GM19468 (cell line): ENCODE measurements around the gene ITGB3.

ENCODE experiments used
- ATAC-seq: cut with Tn5 transposase; IDR thresholded peaks from one replicate; pipeline ENCODE4 v1.9.1; 2021; ENCODE audit warnings: mild to moderate bottlenecking, moderate library complexity, moderate number of reproducible peaks; ENCODE audit not compliant: unreplicated experiment; ENCODE audit errors: extremely low read depth

The ITGB3 gene

DNA sequence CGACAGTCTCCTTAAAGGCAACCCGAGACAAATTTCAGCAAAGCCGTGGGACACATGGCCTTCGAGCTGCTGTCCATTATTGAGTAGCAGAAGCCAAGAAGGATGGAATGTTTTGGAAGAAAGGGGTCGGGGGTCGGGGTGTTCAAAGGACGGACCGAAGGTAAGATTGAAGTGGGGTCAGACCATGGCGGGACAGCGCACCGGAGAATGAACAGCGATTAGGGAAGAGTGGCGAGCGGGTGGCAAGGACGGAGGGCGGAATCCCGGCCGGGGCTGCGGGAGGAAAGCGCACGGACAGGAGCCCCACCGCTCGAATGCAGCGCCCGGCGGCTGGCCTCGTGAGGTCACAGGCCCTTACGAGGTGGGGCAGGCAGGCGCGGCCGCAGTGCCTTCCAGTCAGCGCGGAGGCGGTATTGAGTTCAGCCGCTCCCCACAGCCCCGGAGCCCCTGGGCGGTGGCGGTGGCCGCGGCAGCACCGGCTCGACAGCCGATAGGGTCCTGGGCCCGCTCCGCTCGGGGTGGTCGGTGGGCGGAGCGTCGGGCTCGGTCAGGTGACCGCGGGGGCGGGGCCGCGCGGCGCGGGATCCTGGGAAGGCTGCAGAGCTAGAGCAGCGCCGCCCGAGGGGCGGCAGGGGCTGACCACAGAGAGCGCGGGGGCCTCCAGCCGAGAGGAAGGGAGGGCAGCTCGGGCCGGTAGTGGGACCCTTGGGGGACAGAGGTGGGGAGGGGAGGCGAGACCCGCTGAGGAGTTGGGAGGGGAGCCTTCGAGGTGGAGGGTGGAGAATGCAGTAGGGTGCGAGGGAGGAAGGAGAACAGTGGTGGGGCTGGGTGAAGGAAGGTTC, 70.0 kb downstream of the ITGB3 start, which contains the start of gene EFCAB13:
Gene EFCAB13, plus strand, starts transcription at position 574 of the 842 bp plus-strand sequence. CDS start 4,399 bp downstream, outside the sequence.
- ATAC-seq, result peak; percentile 80

DNA sequence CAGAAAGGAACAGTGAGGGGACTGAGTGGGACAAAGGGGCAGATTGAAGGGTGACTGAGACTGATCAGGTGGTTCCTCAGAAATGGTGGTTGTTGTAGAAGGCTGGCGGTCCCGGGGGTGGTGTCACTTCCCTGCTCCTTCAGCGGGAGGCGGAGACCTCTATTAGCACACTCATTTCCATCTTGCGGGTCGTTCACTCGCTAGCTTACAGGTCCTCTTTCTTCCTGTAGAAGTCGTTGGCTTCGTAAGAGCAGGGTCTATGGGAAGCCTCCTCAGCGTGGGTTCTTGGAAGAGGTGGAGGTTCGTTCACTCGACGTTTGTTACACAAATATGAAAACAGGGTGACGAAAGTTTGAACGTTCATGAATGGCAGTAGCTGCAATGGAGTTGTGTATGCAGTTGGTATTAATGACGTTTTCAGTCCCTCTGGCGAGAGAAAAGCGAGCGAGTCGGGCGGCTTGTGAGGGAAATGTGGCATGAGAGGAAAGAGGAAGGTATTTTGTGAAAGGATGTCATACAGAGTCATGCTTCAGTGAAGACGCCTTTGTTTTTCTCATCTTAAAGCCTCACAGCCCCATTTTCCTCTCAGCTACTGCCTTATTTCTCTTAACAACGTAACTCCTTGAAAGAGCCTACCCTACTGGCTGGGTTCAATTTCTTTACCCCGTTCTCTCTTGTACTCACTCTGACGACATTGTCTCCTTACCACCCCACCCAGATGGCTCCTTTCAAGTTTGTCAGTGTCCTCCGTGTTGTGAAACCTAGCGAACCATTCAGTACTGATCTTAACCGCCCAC, 70.8 kb downstream of the ITGB3 start:
- ATAC-seq, result peak; percentile 30

DNA sequence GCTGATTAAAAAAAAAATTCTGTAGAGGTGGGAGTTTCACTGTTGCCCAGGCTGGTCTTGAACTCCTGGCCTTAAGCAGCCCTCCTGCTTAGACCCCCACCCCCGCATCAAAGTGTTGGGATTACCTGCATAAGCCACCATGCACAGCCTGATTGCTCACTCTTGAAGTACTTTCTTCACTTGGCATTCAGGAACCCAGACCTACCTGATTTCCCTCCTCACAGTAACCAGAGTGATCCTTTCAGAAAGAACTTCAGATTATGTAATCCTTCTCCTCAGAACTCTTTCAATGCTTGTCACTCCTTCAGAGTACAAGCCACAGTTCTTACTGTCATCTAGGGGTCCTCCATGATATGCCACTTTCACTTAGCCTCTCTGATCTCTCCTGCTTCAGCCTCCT, 71.5 kb downstream of the ITGB3 start:
- no peak for ATAC-seq

DNA sequence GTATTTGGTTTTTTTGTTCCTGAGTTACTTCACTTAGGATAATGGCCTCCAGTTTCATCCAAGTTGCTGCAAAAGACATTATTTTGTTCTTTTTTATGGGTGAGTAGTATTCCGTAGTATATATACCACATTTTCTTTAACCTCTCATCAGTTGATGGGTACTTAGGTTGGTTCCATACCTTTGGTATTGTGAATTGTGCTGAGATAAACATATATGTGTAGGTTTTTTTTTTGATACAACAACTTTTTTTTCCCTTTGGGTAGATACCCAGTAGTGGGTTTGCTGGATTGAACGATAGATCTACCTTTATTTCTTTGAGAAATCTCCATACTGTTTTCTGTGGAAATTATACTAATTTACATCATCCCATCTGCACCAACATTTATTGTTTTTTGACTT, 76.9 kb downstream of the ITGB3 start:
- ATAC-seq, result no peak

DNA sequence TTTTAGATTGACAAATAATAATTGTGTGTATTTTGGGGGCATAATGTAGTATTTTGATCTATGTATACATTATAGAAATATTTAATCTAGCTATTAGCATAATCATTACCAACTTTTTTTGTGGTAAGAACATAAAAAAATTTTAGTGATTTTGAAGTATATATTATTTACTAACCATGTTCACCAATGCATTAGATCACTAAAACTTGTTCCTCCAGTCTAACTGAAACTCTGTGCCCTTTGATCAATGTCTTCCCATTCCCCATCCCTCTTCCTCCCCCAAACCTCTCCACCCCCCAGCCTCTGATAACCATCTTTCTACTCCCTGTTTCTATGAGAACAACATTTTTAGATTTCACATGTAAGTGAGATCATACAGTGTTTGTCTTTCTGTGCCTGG, 78.7 kb downstream of the ITGB3 start:
- no peak for ATAC-seq

DNA sequence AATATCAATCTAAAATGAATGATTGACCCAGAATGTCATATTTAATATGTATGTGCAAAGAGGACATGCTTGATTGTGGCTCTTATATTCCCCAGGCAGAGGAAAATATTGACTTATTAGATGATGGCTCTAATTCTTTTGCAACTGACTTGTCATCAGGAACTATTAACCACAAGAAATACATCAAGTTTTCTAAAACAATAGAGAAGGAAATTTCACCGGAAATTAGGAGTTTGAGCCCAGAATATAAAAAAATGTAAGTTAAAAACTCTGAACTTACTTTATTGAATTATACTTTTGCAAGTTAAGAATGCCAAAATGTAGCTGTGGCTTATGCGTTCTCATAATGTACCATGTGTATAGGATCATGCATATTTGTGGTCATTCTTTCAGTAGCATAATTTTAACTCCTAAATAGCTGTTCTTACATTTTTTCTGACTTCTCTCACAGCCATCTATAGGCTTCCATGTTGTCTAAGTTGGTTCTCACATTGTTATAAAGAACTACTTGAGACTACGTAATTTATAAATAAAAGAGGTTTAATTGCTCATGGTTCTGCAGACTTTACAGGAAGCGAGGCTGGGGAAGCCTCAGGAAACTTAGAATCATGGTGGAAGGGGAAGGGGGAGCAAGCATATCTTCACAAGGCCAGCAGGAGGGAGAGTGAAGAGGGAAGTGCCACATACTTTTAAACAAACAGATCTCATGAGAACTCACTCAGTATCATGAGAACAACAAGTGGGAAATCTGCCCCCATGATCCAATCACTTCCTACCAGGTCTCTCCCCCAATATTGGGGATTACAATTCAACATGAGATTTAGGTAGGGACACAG, 81.7 kb downstream of the ITGB3 start:
- no peak for ATAC-seq

DNA sequence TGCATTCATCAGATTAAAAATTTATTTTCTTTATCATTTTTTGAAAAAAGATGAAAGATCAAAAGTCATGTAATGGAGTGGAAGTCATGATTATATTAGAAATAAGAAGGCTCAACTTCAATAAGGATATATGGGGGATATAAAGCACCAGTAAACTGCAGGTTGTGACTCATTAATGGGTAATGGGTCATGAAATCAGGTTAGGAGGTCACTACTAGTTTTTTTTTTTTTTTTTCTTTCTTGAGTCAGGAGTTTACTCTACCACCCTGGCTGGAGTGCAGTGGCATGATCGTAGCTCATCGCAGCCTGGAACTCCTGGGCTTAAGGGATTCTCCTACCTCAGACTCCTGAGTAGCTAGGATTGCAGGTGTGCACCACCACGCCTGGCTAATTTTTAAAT, 84.4 kb downstream of the ITGB3 start:
- ATAC-seq, result no peak

DNA sequence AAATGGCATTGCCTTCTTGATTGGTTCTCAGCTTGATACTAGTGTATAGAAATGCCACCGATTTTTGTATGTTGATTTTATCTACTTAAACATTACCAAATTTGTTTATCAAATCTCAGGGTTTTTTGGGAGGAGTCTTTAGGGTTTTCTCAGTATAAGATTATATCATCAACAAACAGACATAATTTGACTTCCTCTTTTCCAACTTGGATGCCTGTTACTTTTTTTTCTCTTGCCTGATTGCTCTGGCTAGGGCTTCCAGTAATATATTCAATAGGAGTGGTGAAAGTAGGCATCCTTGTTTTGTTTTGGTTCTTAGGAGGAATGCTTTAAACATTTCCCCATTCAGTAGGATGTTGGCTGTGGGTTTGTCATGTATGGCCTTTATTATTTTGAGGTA, 99.2 kb downstream of the ITGB3 start:
- ATAC-seq, result no peak

DNA sequence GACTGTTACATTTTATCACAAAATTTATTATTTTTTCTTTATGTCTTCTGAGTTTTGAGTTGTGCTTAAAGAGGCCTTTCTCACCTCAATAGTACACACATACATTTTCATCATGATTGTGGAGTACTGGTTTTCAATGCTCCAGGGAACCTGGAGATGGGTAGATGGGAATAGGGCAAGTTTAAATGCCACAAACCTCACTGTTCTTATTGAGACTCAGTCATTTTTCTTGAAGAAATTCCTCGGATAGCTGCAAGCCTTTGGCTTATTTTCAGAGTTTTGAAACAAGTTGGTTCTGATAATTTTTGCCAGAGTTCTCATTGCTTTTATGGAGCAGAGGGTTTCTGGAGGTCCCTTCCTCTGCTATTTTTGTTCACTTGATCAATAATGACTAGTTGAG, 105.0 kb downstream of the ITGB3 start:
- no peak for ATAC-seq
